CD1c-positive myeloid dendritic cell (primary cell): ENCODE results near the gene CALR.
A peak's percentile ranks its signal among the peaks of the same experiment; 100 is the strongest.
"Not testable (repeated sequence)": the region's sequence is repeated elsewhere in the genome, so short reads cannot be mapped to it uniquely, and the experiment has no call there.

Experiments
- DNase-seq: peaks from one replicate; pipeline ENCODE4 v3.0.0-alpha.2; 2016; ENCODE audit errors: extremely low spot score

The CALR gene

GRCh38 chr19:12937927-12938778 is at the start of gene CALR:
Gene CALR (plus strand): TSS chr19:12938609. CDS start chr19:12938680, 71 bp downstream.
- DNase-seq: peak; percentile 100

- DNase-seq: not testable (repeated sequence)
These were observed 48.1 kb upstream of the CALR start for GRCh38 chr19:12890299-12890786.

GRCh38 chr19:12890787-12891552 is 47.4 kb upstream of the CALR start, which contains the start of gene GCDH:
Gene GCDH (plus strand): TSS chr19:12891160. CDS start chr19:12891305, 145 bp downstream.
- peak; percentile 99 for DNase-seq

- DNase-seq: no peak
These were observed 46.8 kb upstream of the CALR start for GRCh38 chr19:12891553-12892021.

- no peak for DNase-seq
These were observed 44.8 kb upstream of the CALR start for GRCh38 chr19:12893582-12893981.

- DNase-seq: no peak
These were observed 41.9 kb upstream of the CALR start for GRCh38 chr19:12896460-12896859.

- no peak for DNase-seq
These were observed 38.4 kb upstream of the CALR start for GRCh38 chr19:12899891-12900518.

GRCh38 chr19:12907166-12907565 is 31.2 kb upstream of the CALR start:
- DNase-seq: no peak

- DNase-seq: no peak
These were observed 25.8 kb upstream of the CALR start for GRCh38 chr19:12912571-12912970.

GRCh38 chr19:12913011-12913561 is 25.3 kb upstream of the CALR start:
- no peak for DNase-seq

- peak; percentile 26 for DNase-seq
These were observed 24.3 kb upstream of the CALR start for GRCh38 chr19:12913851-12914690.

- DNase-seq: not testable (repeated sequence)
These were observed 22.5 kb upstream of the CALR start for GRCh38 chr19:12915860-12916259.

GRCh38 chr19:12918253-12918652 is 20.2 kb upstream of the CALR start:
- no peak for DNase-seq

- no peak for DNase-seq
These were observed 17.4 kb upstream of the CALR start for GRCh38 chr19:12921047-12921446.

GRCh38 chr19:12922959-12923358 is 15.4 kb upstream of the CALR start:
- DNase-seq: no peak

- no peak for DNase-seq
These were observed 13.6 kb upstream of the CALR start for GRCh38 chr19:12924621-12925310.

- DNase-seq: no peak
These were observed 8.3 kb upstream of the CALR start for GRCh38 chr19:12930002-12930645.

- peak; percentile 43 for DNase-seq
These were observed 5.8 kb upstream of the CALR start for GRCh38 chr19:12932392-12933286.
